ENCODE data around the gene MSLN.

DNA sequence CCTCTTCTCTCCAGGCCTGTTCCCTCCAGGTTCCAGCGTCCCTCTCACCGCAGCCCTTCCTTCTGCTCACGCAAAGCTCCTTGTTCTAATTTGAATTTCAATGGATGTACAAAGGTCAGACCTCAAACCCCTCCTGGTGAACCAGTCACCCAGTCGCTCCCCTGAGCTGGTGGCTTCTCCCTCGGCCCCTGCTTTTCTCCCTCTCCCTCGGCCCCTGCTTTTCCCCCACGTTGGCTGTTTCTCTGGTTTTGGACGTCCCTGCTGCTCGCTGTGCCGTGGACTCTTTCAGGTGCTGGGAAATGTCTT lies 8.6 kb upstream of the MSLN start:
- TF ChIP-seq, protein P1, sequence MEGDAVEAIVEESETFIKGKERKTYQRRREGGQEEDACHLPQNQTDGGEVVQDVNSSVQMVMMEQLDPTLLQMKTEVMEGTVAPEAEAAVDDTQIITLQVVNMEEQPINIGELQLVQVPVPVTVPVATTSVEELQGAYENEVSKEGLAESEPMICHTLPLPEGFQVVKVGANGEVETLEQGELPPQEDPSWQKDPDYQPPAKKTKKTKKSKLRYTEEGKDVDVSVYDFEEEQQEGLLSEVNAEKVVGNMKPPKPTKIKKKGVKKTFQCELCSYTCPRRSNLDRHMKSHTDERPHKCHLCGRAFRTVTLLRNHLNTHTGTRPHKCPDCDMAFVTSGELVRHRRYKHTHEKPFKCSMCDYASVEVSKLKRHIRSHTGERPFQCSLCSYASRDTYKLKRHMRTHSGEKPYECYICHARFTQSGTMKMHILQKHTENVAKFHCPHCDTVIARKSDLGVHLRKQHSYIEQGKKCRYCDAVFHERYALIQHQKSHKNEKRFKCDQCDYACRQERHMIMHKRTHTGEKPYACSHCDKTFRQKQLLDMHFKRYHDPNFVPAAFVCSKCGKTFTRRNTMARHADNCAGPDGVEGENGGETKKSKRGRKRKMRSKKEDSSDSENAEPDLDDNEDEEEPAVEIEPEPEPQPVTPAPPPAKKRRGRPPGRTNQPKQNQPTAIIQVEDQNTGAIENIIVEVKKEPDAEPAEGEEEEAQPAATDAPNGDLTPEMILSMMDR (conservative IDR thresholded peaks at IDR 0.05; ENCODE audit: low read depth, low read length) = no peak
- TF ChIP-seq EZH2phosphoT487 (IDR thresholded peaks at IDR 0.05; ENCODE audit: borderline replicate concordance, low read length) (no peak), EZH2 (IDR thresholded peaks at IDR 0.05; ENCODE audit: low read length, unreplicated experiment) (no peak)

All from PC-3 (cell line).